K562 (cell line): Measurements from ENCODE around the gene RAB31.

Experiments
- CHD1 ChIP-seq: fragments of 200-600 bp; sonication (generic); IDR thresholded peaks from one replicate; pipeline ENCODE4 v1.6.1; 2012; ENCODE audit warnings: mild to moderate bottlenecking, moderate library complexity, low read length, inconsistent platforms
- CTCF ChIP-seq, 3 experiments: IDR thresholded peaks in 2 of 3; conservative IDR thresholded peaks in 1 of 3; 2 replicates each; pipeline ENCODE4 v1.5.1; 2011 to 2012; ENCODE audit warnings: low read length in 3 of 3, mild to moderate bottlenecking in 3 of 3, control low read depth in 2 of 3, improper control_type of control experiment in 1 of 3, inconsistent platforms in 1 of 3, low read depth in 1 of 3, mixed read lengths in 1 of 3, moderate library complexity in 1 of 3; ENCODE audit not compliant: insufficient read depth in 2 of 3
- FOXO4 ChIP-seq: fragments of 450-650 bp; formaldehyde crosslinking; IDR thresholded peaks from 2 replicates; pipeline ENCODE4 v1.4.0; 2020; ENCODE audit warnings: mild to moderate bottlenecking, moderate library complexity
- FOXP1 ChIP-seq: sonication (generic); formaldehyde crosslinking; IDR thresholded peaks from 2 replicates; pipeline ENCODE4 v1.8.0; 2022; ENCODE audit warnings: mild to moderate bottlenecking, missing genetic modification reagents
- HES1 ChIP-seq: fragments of 450-650 bp; IDR thresholded peaks from 2 replicates; pipeline ENCODE4 v1.6.1; 2016; ENCODE audit warnings: low read depth, mild to moderate bottlenecking, moderate library complexity
- SMAD3 ChIP-seq: fragments of 450-650 bp; formaldehyde crosslinking; conservative IDR thresholded peaks from 2 replicates; pipeline ENCODE4 v1.4.0; 2020; ENCODE audit warnings: mild to moderate bottlenecking
- SREBF2 ChIP-seq: sonication (generic); formaldehyde crosslinking; IDR thresholded peaks from 2 replicates; pipeline ENCODE4 v1.4.0; 2020; ENCODE audit warnings: mild to moderate bottlenecking, missing genetic modification reagents
- ZKSCAN3 ChIP-seq: fragments of 250-450 bp; sonication (Bioruptor Pico); IDR thresholded peaks from 2 replicates; pipeline ENCODE4 v1.4.0; 2020
- ZNF23 ChIP-seq: fragments of 250-450 bp; sonication (Bioruptor Pico); IDR thresholded peaks from 2 replicates; pipeline ENCODE4 v1.4.0; 2020; ENCODE audit warnings: mild to moderate bottlenecking

- TF ChIP-seq FOXP1 (CRISPR knock-in tag) (no peak), CHD1 (no peak), SREBF2 (CRISPR knock-in tag) (no peak), HES1 (no peak), FOXO4 (CRISPR knock-in tag) (no peak), SMAD3 (CRISPR knock-in tag) (no peak), ZKSCAN3 (no peak), ZNF23 (CRISPR knock-in tag) (no peak), CTCF (IDR thresholded peaks at IDR 0.05 in 2 of 3, conservative IDR thresholded peaks at IDR 0.05 in 1 of 3; ENCODE audit: insufficient read depth in 2 of 3, low read depth in 1 of 3, low read length in 3 of 3) (no peak)
Measured at GRCh38 chr18:9732031-9732430, 23.9 kb downstream of the RAB31 start.
